Endothelial cell of umbilical vein (primary cell): ENCODE measurements around the gene CDKL4. TPM values are rescaled to one million over a fixed set of nuclear protein-coding genes. Genes with fewer than 3 reads are reported as not detected.

Source experiments
- BruUV-seq: library from RNA; stranded (reverse); fragments of 400-500 nt; replicated peaks from 2 replicates; lab custom pipeline; 2021; lab: Mats Ljungman, UMichigan
- CTCF ChIA-PET: fragments of 300-600, 350-600 bp; sonication (Branson Sonifier 250); formaldehyde crosslinking; loops from one replicate; lab custom pipeline; 2021; ENCODE audit warnings: antibody characterized with exemption, inconsistent platforms; lab: Charles Lee
- POLR2A ChIA-PET: fragments of 300-600, 350-600 bp; sonication (Branson Sonifier 250); formaldehyde crosslinking; loops from one replicate; lab custom pipeline; 2021; ENCODE audit warnings: antibody characterized with exemption, inconsistent platforms; lab: Charles Lee
- DNase-seq: peaks from one replicate; pipeline ENCODE4 v3.0.0-alpha.2; 2011; ENCODE audit warnings: low read depth, low spot score
- FAIRE-seq: peaks from 2 replicates; lab custom pipeline; 2011; peaks lifted over from hg19 to GRCh38; lab: Jason Lieb, UNC
- H2AFZ ChIP-seq: 2 replicates; pipeline ENCODE4 v1.6.0; 2012; ENCODE audit warnings: low read depth, low read length, control low read depth, inconsistent platforms
- H3K27ac ChIP-seq: 2 replicates; pipeline ENCODE4 v1.5.1; 2011; ENCODE audit warnings: low read depth, mild to moderate bottlenecking, control low read depth, low read length, moderate library complexity; ENCODE audit not compliant: insufficient read depth
- H3K27me3 ChIP-seq, 2 experiments: 2 replicates each; pipeline versions ENCODE4 v1.6.0 to v1.6.1; 2011; ENCODE audit warnings: low read length in 2 of 2, mixed read lengths in 1 of 2; ENCODE audit not compliant: control insufficient read depth in 2 of 2, insufficient read depth in 2 of 2
- H3K36me3 ChIP-seq, 2 experiments: 2 replicates in 1 of 2; 3 replicates in 1 of 2; pipeline ENCODE4 v1.5.1; 2011; ENCODE audit warnings: low read length in 2 of 2, mild to moderate bottlenecking in 1 of 2, moderate library complexity in 1 of 2; ENCODE audit not compliant: control insufficient read depth in 2 of 2, insufficient read depth in 2 of 2; ENCODE audit errors: extremely low read depth in 1 of 2
- H3K4me1 ChIP-seq: 3 replicates; pipeline ENCODE4 v1.5.1; 2011; ENCODE audit warnings: mild to moderate bottlenecking, low read length; ENCODE audit not compliant: control insufficient read depth, insufficient read depth; ENCODE audit errors: extremely low read depth
- H3K4me2 ChIP-seq: 2 replicates; pipeline ENCODE4 v1.6.1; 2011; ENCODE audit warnings: low read length, control low read depth, mixed read lengths; ENCODE audit not compliant: insufficient read depth
- H3K4me3 ChIP-seq, 3 experiments: fragments of 200-600 bp in 1 of 3; sonication (generic), shearing (Covaris generic) in 1 of 3; replicated peaks in 1 of 3; 2 replicates each; pipeline ENCODE4 v1.5.1; 2011 to 2016; ENCODE audit warnings: control low read depth in 3 of 3, low read length in 3 of 3, mild to moderate bottlenecking in 2 of 3, inconsistent platforms in 1 of 3, low read depth in 1 of 3, moderate library complexity in 1 of 3; ENCODE audit not compliant: insufficient read depth in 1 of 3
- H3K79me2 ChIP-seq: 2 replicates; pipeline ENCODE4 v1.6.0; 2012; ENCODE audit warnings: low read length, inconsistent platforms; ENCODE audit not compliant: control insufficient read depth, insufficient read depth
- H3K9ac ChIP-seq: replicated peaks from 2 replicates; pipeline ENCODE3; 2011; ENCODE audit warnings: low read length, control low read depth; ENCODE audit not compliant: insufficient read depth; ENCODE audit errors: extremely low read depth
- H3K9me1 ChIP-seq: replicated peaks from 3 replicates; pipeline ENCODE4 v1.6.0; 2011; ENCODE audit warnings: mild to moderate bottlenecking, low read length; ENCODE audit not compliant: control insufficient read depth, insufficient read depth; ENCODE audit errors: extremely low read depth
- H3K9me3 ChIP-seq: replicated peaks from 2 replicates; pipeline ENCODE4 v1.5.1; 2012; ENCODE audit warnings: low read length, inconsistent platforms; ENCODE audit not compliant: control insufficient read depth, insufficient read depth
- H4K20me1 ChIP-seq: replicated peaks from 2 replicates; pipeline ENCODE3; 2011; ENCODE audit warnings: mild to moderate bottlenecking, low read length; ENCODE audit not compliant: control insufficient read depth, insufficient read depth; ENCODE audit errors: extremely low read depth
- CTCF ChIP-seq, 2 donors: IDR thresholded peaks; 1 replicate in 1 of 2; 2 replicates in 1 of 2; pipeline ENCODE4 v1.5.1; 2011; ENCODE audit warnings: low read length in 2 of 2, mild to moderate bottlenecking in 2 of 2, moderate library complexity in 2 of 2, control low read depth in 1 of 2, inconsistent platforms in 1 of 2, low read depth in 1 of 2; ENCODE audit not compliant: insufficient read depth in 1 of 2; ENCODE audit errors: extremely low read depth in 1 of 2
- EZH2 ChIP-seq: IDR thresholded peaks from 2 replicates; pipeline ENCODE4 v1.6.1; 2012; ENCODE audit warnings: borderline replicate concordance, low read depth, mild to moderate bottlenecking, moderate library complexity, low read length, inconsistent platforms; ENCODE audit not compliant: severe bottlenecking
- FOS ChIP-seq: IDR thresholded peaks from 2 replicates; pipeline ENCODE4 v1.6.1; 2011; ENCODE audit warnings: mild to moderate bottlenecking, low read length, moderate library complexity, borderline replicate concordance; ENCODE audit not compliant: insufficient read depth
- GATA2 ChIP-seq: IDR thresholded peaks from 2 replicates; pipeline ENCODE4 v1.7.0; 2011; ENCODE audit warnings: low read depth, mild to moderate bottlenecking, moderate library complexity, mixed read lengths, low read length; ENCODE audit not compliant: insufficient read length, insufficient read depth
- JUN ChIP-seq: IDR thresholded peaks from 2 replicates; pipeline ENCODE4 v1.6.1; 2011; ENCODE audit warnings: borderline replicate concordance, low read depth; ENCODE audit not compliant: insufficient read length, insufficient read depth
- MYC ChIP-seq: IDR thresholded peaks from one replicate; pipeline ENCODE4 v1.6.1; 2011; ENCODE audit warnings: mild to moderate bottlenecking, low read depth, low read length
- POLR2A ChIP-seq: IDR thresholded peaks from 2 replicates; pipeline ENCODE4 v1.6.1; 2012; ENCODE audit warnings: low read depth, mild to moderate bottlenecking, control low read depth, low read length
- POLR2AphosphoS5 ChIP-seq: IDR thresholded peaks from 2 replicates; pipeline ENCODE4 v1.6.1; 2012; ENCODE audit warnings: low read depth, mild to moderate bottlenecking, control low read depth, low read length, moderate library complexity; ENCODE audit not compliant: insufficient read depth
- dilution Hi-C: fragments of 300-500 bp; cut with MboI; formaldehyde crosslinking; loops from one replicate; pipeline ENCODE4 v1.15.0; 2019; ENCODE audit warnings: low sequenced_read_pairs; ENCODE audit not compliant: extremely low pct_ligation_motif_present
- intact Hi-C: fragments of 100-400 bp; cut with micrococcal nuclease; formaldehyde crosslinking; loops from one replicate; pipeline ENCODE4 v1.10.0; 2022
- polyA plus RNA-seq, 4 experiments: library from polyadenylated mRNA; depleted of rRNA in 3 of 4; stranded (reverse) in 3 of 4; unstranded in 1 of 4; fragments of >200 nt; gene quantifications; 2 replicates each; pipeline versions ENCODE4 v1.2.1 to v1.2.3, GENCODE V29; 2011 to 2012; ENCODE audit warnings: missing spikeins in 1 of 4
- total RNA-seq: library from RNA; stranded (reverse); gene quantifications from 2 replicates; pipeline ENCODE4 v1.2.3, GENCODE V29; 2021
- TF ChIP-seq, protein P1 (sequence below): IDR thresholded peaks from 2 replicates; pipeline ENCODE4 v1.6.1; 2011; ENCODE audit not compliant: insufficient read depth, insufficient read length

CDKL4 gene
- total and polyA plus RNA-seq, 2 donors (not counting 3 experiments of a cell fraction or from before 2014, with no cell fraction given): 0.17 to 0.75 TPM

- TF ChIP-seq MYC (no peak), POLR2A (no peak), JUN (no peak), GATA2 (no peak), EZH2 (no peak), POLR2AphosphoS5 (no peak), CTCF (IDR thresholded peaks at IDR 0.05; ENCODE audit: extremely low read depth in 1 of 2, insufficient read depth in 1 of 2, low read depth in 1 of 2, low read length in 2 of 2) (no peak), FOS (no peak)
- TF ChIP-seq, protein P1, sequence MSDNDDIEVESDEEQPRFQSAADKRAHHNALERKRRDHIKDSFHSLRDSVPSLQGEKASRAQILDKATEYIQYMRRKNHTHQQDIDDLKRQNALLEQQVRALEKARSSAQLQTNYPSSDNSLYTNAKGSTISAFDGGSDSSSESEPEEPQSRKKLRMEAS: no peak
- Histone ChIP-seq H3K4me1 (no peaks in the 10 kb centered on the region), H2AFZ (no peak overlapping the region), H3K36me3 (no peaks in the 10 kb centered on the region), H3K27ac (no peak overlapping the region), H3K9me1 (no peaks in the 10 kb centered on the region), H3K4me3 (no peak overlapping the region), H3K9ac (no peak overlapping the region), H3K27me3 (no peaks in the 10 kb centered on the region), H4K20me1 (no peaks in the 10 kb centered on the region), H3K9me3 (no peaks in the 10 kb centered on the region), H3K4me2 (no peak overlapping the region), H3K79me2 (no peaks in the 10 kb centered on the region)
- FAIRE-seq (no peak), DNase-seq (no peak)
- ChIA-PET CTCF (interaction anchor here (0.6 to 2.0 kb wide), 3 partner anchors 15 to 265 kb away, joined by 3 to 5 read pairs (median 5); no protein-coding TSS in a partner anchor), POLR2A (no interaction called here)
- dilution Hi-C loops (no loop called here), intact Hi-C loops (no loop called here)
- no TSS peak for BruUV-seq
Measured at GRCh38 chr2:39213015-39213414, 30.8 kb downstream of the CDKL4 start.
